Hematopoietic multipotent progenitor cell treated with erythropoietin and hydrocortisone succinate and interleukin-3 and kit ligand, for 8 days (in vitro differentiated cells): ENCODE measurements around the gene KHK.

Source experiments
- DNase-seq: peaks from one replicate; pipeline ENCODE4 v3.0.0-alpha.2; 2015

Gene KHK

DNA sequence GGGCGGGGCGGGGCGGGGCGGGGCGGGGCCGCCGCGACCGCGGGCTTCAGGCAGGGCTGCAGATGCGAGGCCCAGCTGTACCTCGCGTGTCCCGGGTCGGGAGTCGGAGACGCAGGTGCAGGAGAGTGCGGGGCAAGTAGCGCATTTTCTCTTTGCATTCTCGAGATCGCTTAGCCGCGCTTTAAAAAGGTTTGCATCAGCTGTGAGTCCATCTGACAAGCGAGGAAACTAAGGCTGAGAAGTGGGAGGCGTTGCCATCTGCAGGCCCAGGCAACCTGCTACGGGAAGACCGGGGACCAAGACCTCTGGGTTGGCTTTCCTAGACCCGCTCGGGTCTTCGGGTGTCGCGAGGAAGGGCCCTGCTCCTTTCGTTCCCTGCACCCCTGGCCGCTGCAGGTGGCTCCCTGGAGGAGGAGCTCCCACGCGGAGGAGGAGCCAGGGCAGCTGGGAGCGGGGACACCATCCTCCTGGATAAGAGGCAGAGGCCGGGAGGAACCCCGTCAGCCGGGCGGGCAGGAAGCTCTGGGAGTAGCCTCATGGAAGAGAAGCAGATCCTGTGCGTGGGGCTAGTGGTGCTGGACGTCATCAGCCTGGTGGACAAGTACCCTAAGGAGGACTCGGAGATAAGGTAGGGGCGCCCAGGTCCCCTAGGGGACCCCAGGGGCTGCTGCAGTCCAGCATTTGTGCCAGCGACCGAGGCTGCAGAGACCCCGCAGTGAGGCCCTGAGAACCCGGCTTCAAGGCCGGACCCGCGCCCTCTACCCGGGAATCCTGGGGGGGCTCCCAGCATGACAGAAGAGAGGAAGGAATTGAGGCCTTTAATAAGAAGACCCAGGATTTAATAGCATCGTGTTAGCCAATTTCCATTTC, at the start of gene KHK:
TSS of gene KHK (plus strand) at position 49 of the 870 bp plus-strand sequence. CDS start at position 537, 488 bp downstream.
- no peak for DNase-seq

DNA sequence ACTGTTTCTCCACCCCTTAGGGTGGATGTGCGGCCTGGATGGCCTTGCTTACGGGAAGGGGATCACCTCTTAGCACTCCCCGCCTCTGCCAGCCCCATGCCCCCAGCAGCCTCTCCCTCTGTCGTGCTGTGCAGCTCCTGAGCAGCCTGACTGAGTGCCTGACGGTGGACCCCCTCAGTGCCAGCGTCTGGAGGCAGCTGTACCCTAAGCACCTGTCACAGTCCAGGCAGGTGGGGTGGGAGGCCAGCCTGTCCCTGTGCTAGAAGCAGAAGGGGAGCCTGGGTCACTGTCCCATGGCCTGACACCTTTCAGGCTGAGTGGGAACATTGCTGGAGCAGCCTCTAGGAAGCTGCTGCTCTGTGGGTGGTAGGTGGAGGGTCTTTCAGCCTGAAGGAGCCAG, 48.6 kb upstream of the KHK start:
- DNase-seq, result no peak

DNA sequence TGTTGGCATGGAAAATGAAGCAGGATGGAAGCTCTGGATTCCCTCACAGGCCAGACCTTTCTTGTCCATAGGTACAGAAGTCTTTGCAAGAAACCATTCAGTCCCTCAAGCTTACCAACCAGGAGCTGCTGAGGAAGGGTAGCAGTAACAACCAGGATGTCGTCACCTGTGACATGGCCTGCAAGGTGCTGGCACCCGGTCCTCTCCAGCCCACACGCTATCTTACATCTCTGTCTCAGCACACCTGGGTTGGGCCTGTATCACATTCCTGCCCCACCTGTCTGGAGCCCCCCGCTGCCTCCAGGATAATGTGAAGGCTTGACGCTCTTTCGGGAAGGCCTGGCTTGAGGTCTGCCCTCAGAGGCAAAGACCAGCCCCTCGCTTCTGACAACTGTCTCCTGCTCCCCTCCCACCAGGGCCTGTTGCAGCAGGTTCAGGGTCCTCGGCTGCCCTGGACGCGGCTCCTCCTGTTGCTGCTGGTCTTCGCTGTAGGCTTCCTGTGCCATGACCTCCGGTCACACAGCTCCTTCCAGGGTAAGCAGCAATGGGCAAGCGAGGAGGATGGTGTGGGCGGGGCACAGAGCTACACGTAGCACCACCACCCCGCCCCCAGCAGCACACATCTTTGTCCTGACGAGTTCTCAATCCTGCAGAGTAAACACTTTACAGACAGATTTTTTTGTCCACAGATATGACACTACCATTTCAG, 47.8 kb upstream of the KHK start:
- no peak for DNase-seq

DNA sequence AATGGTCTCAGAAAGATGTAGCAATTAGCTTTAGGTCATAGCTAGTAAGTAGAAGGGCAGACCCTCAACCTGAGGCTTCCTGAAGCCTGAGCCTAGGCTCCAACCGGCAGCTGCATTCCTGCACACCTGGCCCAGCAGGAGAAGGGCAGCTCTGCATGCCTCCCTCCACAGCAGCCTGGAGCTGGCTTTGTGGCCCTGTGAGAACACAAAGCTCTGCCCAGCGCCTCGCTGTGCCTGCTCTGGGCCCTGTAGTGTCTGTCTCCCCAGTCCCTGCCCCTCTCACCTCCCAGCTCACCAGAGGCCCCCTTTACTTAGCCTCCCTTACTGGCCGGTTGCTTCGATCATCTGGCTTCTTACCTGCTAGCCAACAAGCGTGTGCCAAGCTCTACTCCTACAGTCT, 47.1 kb upstream of the KHK start:
- no peak for DNase-seq

DNA sequence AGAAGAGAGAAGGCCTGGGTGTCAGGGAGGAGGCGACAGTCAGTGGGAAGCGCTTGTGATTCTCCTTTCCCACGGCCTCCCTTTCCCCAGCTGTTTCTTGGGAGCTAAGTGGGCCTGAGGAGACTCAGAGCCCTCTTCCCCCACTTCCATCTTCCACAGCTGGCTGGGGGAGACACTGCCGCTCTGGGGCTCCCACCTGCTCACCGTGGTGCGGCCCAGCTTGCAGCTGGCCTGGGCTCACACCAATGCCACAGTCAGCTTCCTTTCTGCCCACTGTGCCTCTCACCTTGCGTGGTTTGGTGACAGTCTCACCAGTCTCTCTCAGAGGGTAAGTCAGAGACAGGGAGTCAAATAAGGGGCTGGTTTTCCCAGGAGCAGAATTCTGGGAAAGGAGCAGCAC, 46.7 kb upstream of the KHK start:
- DNase-seq, result no peak

DNA sequence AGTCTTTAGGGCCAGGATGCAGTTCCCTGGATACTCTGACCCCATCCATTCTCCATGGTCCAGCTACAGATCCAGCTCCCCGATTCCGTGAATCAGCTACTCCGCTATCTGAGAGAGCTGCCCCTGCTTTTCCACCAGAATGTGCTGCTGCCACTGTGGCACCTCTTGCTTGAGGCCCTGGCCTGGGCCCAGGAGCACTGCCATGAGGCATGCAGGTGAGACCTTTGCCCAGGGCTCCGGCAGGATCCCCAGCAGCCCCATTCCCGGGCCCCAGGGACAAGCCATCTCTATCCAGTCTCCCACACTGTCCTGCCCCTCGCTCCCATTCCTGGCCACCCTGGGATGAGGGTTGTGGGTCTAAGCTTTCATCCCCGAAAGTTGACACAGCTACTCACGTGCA, 46.3 kb upstream of the KHK start:
- no peak for DNase-seq

DNA sequence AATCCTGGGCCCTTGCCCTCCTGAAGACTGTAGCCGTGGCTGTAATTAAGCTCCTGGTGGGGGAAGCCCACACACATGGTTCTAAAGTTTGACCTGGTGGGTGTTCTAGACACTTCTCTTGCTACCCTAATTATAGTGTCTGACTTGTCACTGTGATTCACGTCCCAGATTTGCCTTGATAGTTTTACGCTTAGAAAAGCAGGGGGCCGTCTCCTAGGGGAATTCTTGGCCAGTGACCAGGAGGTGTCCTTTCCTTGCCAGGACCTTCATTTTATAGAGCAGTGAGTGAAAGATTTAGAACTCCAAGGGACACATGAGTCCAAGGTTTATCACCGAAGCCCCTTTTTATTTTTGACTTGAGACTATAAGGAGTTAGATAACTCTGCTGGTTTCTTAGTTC, 44.8 kb upstream of the KHK start:
- DNase-seq, result no peak

DNA sequence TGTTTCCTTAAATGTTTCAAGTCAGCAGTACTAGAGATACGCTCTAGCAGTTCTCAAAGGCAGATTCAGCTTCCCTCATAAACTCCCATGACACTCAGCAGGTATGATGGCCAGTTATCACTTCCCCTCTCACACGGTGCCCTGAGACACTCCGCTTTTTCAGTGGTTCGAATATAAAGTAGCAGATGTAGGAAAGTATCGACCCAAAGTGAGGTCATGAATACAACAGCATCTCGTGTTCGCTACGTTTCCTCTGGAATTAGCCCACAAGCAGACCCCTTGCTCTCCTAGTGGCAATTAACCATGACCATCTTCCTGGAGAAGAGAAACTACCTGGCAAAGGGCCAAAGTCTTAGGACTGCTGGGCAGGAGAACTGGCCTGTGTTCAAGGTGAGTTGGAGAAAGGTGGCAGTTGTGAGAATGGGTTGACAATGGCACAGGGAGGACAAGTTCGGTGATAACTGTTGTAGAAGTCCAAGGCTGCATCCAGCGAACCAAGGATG, 44.4 kb upstream of the KHK start:
- DNase-seq, result no peak

DNA sequence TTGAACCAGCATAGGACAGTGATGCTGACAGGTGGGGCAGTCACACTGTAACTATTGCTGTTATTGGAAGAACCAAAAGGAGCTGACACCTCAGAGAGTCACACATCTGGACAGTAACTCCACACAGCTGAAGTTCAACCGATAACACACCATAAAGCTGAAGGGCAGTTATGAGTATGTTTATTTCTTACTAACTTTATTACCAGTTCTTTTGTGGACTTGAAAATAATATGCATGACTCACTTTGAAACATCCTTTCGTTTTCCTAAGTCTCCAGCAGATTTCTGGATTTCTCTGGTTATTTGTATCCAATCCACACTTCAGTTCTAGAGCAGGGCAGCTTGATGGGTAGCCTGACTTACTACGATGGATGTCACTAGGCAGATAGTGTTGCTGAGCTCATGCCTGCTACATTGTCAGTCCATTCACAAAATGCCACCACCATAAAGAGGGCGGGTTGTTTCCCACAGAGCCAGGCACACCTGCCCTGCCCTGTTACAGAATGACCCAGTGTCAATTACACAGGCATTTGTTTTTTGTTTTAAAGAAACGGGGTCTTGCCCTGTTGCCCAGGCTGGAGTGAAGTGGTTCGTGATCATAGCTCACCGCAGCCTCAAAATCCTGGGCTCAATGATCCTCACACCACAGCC, 43.5 kb upstream of the KHK start:
- DNase-seq, result no peak

DNA sequence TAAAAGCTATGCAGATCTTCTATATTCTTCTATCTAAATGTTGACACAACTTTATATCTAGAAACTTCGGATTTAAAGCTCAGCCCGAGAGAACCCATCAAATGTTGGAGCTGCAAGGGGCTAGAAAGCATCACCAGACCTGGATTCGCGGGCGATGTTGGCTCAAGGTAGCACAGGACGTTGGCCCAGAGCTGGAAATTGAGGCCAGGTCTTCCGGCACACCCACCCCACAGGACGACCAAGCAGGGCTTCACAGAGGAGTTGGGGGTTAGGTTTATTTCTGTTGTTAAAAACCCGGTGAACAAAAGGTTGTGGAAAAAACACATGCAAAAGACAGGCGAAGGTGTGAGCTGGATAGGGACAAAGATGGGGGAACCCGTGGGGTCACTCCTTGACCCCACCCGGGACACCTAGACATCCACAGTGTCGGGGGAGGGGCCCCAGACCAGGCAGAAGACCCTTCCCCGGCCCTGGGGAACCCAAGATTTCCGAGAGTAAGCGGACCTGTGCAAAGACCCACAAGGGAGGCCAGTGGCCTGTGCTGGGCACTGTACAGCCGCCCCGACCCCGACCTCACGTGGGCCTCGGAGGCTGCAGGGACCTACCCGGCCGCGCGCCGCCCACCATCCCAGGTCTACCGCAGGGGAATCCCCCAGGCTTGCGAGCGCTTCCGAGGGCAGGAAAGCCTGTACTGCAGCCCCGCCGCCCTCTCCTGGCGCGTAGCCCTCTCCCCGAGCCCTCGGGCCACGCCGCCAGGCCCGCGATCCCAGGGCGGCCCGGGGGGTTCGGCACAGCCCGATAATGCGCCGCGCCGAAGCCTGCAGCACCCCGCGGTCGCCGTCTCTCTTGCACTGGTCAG, 36.9 kb upstream of the KHK start:
- DNase-seq, result no peak

DNA sequence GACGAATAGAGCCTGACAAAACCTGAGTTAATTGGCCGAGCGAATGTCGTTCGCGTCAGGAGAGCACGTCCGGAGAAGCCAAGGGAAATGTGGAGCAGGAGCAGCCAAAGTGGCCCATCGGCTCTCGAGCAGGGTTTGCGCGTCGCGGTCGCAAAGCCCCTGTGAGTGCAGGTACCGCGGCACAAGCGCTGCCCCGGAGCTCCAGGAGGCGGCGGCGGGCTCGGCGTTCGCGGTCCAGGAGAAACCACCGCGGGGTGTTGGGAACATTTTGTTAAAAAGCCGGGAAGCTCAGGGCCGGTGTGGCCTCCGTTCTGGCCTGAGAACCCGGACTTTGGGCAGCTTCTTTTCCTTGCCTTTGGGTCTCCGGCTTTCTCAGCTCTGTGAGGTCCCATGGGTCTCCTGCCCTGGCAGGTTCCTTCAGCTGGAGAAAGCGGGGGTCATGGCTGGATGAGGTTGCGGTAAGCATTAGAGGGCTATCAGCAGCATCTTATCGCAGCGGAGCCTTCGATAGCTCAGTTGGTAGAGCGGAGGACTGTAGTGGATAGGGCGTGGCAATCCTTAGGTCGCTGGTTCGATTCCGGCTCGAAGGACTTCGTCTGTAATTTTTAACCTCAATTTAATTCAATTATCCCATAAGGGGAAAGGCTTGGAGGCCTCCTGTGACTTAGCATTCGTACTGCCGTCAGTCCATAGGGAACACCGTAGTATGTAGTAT, 36.1 kb upstream of the KHK start:
- DNase-seq, result peak; percentile 94

DNA sequence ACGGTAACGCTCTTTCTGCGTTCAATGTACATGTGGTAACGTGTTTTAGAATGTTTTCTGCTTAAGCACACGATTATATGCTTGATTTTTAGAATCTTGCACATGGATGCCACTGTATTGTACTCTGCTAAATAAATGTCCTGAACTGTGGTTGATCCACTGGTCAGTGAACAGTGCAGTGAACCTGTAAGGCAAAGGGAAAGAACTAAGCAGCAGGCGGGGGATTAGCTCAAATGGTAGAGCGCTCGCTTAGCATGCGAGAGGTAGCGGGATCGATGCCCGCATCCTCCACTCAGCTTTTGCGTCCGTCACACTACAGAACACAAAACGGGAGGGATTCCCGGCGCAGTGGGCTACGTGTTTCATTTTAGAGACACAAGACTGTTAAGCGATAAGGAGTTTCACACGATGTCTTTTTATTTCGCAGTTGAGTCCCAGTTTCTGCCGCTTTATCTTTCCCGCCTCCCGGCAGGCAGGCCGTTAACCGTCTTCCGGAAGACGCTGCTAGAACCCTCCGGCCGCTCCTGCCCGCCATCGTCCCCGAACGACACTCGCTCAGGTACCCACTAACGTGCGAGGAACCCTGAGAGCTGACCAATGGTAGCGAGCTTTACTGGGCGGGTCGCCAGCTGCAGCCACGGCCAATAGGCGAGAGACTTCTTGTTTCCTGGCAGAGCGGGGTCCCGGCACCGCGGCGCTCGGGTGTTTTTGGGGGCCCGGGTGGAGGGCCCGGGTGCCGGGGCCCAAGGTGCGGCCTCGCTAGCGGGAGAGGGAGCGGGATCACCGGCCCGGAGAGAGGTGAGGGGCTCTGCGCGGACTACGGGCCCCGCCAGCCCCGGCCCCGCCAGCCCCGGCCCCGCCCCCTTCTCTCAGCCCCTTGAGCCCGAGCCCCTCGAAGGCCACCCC, 35.3 kb upstream of the KHK start, which contains the start of gene AGBL5:
TSS of gene AGBL5 (plus strand) at position 673 of the 906 bp plus-strand sequence. CDS start 1,291 bp downstream, outside the sequence.
- DNase-seq, result peak; percentile 96

DNA sequence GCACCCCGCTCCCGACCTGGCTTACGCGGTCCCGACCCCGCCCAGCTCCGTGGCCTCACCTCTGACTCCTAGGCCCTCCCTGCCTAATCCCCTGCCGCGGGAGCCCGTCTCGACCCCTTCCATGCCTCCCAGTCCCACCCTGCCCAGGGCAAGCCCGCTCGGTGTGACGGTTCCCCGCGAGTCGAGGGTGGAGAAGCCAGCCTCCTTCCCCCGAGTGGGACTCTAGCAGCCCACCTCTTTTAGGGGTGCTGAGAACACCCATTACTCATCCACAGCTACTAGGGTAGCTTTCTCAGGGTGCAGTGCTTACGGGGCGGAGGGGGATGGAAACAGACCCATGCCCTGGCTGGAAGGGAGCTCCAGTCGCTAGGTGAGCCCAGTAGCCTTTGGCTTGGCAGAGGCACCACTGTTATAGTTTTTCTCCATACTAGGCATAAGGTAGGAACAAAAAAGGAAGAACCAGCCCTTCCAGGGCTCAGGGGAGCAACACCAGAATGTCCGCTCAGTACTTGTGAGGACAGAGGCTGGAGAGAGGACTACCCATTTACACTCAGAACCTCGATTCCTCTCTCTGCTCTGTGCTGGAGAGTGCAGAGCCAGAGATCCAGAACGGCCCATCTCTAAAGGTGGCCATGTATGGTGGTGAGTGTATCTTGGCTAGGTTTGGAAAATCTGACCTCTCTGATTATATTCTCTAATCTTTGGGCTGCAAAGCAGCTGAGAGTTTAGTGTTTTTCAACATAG, 34.5 kb upstream of the KHK start:
- peak; percentile 16 for DNase-seq

DNA sequence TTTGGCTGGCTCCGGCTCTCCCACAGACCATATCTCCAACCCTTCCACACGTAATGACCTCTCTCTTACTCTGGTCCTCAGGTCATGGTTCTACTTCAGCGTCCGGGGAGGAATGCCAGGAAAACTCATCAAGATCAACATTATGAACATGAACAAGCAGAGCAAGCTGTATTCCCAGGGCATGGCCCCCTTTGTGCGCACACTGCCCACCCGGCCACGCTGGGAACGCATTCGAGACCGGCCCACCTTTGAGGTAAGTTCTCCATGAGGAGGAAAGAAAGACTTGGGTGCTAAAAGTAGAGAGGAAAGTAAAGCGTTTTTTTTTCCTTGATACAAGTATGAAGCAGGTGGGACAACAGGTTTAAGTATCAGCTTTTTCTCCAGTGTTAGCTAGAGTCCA, 33.3 kb upstream of the KHK start:
- no peak for DNase-seq

DNA sequence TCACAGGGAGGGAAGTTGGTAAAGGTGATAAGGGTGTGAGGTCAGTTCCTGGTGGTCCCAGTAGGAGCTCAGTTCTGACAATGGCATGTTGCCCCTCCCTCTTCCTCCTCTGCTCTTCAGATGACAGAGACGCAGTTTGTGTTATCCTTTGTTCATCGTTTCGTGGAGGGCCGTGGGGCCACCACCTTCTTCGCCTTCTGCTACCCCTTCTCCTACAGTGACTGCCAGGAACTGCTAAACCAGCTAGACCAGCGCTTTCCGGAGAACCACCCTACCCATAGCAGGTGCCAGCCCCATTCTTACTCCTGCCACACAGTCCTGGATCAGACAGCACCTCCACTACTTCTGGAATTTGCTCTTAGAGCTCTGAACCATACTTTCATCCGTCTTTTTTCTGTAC, 32.8 kb upstream of the KHK start:
- no peak for DNase-seq

DNA sequence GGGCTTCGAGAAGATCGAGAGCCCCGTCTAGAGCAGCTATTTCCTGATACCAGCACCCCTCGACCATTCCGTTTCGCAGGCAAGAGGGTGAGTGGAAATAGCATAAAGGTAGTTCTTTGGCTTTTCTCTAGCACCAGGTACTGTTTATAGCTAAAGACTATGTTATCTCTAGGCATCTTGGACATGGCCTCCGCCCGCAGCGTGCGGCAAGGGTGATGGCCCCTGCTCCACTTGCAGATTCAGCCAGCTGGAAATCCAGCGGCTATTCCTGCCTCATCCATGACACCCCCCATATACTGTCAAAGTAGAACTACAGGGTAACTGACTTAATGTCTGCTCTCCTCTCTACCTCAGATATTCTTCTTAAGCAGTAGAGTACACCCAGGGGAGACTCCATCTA, 31.9 kb upstream of the KHK start:
- no peak for DNase-seq

DNA sequence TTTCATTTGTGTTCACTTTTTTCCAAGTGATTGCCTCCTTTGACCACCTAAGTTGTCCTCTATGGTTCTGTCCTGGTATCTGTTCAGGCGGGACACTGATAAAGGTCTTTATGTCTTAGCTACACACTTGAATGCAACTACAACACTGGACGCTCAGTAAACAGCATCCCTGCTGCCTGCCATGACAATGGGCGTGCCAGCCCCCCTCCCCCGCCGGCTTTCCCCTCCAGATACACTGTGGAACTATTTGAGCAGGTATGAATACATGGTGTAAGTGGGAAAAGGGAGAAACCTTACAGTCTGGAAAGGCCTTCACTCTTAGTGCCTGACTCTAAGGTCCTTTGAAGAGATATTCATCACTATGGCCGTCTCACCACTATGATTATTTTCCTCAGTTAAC, 29.4 kb upstream of the KHK start:
- DNase-seq, result no peak

DNA sequence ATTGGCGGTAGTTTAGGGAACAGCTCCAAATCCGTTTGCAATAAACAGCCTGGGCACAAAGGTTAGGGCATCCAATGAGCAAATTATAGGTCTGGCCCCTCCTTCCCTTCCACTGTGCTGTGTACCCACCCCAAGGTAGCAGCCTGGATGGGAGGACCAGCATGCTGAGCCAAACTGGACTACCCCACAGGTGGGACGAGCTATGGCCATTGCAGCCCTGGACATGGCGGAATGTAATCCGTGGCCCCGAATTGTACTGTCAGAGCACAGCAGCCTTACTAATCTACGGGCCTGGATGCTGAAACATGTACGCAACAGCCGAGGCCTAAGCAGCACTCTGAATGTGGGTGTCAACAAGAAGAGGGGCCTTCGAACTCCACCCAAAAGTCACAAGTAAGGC, 28.4 kb upstream of the KHK start:
- no peak for DNase-seq

DNA sequence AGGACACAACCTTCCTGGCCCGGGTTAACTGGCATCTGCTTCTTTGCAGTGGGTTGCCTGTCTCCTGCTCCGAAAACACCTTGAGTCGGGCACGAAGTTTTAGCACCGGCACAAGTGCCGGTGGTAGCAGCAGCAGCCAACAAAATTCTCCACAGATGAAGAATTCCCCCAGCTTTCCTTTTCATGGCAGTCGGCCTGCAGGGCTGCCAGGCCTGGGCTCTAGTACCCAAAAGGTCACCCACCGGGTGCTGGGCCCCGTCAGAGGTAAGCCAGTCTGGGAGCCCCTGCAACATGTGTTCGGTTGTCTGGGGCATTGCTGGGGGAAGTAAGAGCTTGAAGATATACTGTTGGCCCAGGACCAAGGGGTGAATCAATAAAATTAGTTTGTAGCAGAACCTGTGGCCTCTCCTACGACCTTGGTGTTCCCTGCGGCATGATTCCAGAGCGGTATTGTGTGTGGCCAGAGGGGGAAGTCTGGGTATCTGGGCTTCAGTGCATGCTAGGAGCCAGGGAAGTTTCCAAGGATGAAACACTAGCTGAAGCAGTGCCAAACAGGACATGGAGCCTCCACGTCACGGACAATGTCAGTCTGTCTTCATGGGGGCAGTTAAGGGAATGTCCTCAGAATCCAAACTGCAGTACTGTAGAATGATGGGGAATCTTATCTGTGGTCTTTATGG, 27.3 kb upstream of the KHK start:
- DNase-seq, result no peak
